Epithelial cell of prostate (primary cell): Measurements from ENCODE around the gene KATNIP.

Experiments used
- DNase-seq: peaks from one replicate; pipeline ENCODE4 v3.0.0-alpha.2; 2011; ENCODE audit warnings: low read depth, low spot score
- H3K27ac ChIP-seq: fragments of 450-650 bp; 2 replicates; pipeline ENCODE4 v1.5.1; 2017; ENCODE audit warnings: mild to moderate bottlenecking

Gene KATNIP

DNA sequence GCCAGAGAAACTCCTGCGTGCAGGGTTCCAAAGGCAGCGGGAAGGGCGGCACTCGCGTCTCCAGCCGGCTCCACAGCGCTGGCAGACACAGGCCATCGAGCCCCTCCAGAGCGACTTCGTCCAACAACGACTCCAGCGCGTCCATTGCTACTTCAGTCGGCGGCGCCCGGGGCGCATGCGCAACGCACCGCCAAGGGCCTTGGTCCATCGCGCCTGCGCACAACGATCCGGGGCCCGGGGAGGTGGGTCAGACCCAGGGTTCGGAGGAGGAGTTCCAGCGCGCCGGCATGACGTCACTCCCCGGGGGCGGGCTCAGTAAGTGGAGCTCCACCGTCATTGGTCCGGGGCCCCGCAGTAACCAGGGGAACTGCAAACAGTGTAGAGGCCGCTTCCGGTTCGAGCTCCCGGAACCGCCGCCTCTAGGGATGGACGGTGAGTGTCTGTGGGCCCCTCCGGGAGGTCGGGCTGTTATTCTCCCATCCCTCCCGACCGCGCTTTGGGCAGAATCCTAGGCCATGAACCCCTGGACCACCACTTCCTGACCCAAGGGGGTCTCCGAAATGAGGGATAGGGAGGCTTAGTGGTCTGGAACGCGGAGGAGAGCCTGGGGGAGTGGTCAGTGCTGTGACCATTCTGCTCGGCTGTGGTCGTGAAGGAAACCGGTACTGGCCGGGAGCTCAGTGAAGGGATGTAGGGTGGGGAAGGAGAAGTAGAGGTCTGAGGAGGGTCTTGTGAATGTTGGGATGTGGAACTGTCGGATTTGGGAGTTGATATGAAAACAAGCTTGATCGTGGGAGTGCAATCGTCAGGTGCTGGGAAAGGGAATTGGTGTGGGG, at the start of gene KATNIP, which contains the start of gene GTF3C1:
TSS of gene KATNIP (plus strand) at position 399 of the 836 bp plus-strand sequence. CDS start at position 426, 27 bp downstream.
TSS of gene GTF3C1 (minus strand) at position 168 of the 836 bp plus-strand sequence. CDS start at position 145, 23 bp downstream.
- peak within 1 kb of the TSS; percentile 40 for H3K27ac ChIP-seq
- peak; percentile 86 for DNase-seq

DNA sequence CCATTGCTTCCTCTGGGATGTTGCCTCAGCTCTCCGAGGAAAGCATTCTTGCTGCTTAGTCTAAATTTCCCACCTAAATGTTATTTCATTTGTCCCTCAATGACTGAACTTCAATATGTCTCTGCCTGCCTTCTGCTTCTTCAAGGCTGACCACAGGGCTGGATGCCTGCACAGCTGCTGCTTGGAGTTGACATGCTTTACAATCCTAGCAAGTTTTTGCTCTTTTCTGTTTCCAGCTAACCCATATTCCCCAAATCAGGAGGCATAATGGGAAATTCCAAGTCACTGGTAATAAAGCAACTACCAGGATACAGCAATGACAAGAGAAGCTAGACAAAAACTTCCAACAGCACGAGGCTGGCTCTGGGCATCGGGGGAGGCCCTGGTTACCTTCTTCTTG, 49.1 kb upstream of the KATNIP start:
- DNase-seq: no peak
- H3K27ac ChIP-seq: no peak overlapping the region

DNA sequence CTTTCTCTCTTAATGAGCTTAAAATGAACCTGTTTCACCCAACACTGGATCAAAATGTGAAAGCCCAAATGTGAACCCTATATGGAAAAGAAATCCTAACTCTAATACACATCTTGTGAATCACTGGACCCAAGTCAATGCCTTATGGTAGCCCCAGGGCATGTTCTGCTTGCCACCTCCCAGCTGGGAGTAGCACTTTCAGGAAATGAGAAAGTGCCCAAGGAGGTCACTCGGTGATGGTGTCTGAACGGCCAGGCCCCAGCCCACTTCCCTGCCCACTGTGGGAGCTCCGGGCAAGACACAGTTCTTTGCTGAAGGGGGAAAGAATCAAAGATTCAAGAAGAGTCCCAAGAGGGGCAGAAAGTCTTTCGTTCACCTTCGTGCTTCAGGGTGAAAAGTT, 46.3 kb upstream of the KATNIP start:
- DNase-seq: no peak
- H3K27ac ChIP-seq: no peak overlapping the region

DNA sequence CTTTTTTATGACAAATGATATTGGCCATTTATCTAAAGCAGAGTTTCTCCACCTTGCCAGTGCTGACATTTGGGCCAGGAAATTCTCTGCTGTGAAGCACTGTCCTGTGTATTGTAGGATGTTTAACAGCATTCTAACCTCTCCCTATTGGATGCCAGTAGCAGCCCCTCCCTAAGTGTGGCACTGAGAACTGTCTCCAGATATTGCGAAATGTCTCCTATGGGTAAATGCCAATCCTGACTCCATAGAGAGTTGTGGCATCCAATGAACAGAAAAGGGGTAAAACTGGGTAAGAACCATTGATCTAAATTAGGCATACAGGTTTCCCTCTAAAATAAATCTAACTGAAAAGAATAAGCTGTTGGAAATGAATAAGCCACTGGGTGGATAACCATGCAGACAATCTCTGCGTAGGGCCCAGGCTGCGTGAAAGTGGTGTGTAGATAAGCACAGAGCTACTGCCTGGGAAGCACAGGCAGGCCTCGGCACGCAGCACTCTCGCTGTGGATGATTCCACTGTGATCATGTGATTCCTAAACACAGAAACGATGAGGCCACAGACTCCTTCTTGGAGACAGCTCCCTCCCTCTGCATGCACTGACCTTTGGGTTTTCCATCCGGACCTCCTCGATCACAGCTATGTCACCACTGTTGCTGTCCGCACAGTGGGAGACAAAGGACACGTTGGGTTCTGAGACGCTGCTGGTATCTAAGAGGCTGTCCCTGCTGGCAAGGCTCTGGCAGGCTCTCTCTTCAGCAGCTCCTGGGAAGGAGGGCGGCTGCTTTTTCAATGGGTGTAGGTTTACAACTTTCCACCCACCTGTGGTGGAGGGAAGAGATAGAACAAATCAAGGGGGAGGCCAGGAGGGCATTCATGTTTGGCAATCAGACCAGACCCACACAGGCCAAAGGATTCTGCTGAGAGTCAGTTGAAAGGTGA, 44.4 kb upstream of the KATNIP start:
- peak; percentile 55 for DNase-seq
- H3K27ac ChIP-seq: peak overlapping the region; percentile 67

DNA sequence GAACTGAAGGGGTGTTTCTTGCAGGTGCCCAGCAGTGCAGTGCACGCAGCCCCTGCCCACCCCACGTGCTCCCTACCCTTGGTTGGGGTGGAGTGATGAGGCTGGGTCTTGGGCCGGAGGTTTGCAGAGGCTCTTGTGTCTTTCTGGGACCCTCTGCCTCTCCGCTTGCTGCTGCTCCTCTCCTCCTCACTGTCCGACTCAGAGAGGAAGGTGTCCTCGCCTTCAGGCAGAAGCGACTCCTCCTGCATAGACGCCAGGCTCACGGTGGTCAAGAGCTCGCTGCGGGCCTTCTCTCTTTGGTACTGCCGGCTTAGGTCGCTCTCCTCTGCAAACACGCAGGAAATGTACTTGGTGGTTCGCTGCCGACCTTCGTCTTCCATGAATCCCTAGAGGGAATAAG, 43.2 kb upstream of the KATNIP start:
- H3K27ac ChIP-seq: no peak overlapping the region
- DNase-seq: no peak

DNA sequence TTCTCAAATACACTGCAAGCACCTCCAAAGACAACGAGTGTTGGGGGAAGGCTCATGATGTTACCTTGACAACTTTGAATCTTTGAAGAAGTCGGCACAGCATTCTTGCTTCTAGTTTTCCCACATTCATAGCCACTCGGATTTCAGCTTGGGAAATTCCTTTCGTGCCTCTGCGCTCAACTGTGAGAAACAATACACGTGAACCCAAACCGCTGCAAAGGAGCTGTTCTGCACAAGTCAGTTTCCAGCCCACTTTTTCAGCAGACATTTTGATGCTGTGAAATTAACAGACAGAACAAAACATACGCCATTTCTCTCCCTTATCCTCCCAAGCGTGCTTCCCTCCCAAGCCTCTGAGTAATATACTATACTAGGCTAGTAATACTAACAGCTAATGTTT, 41.5 kb upstream of the KATNIP start:
- H3K27ac ChIP-seq: no peak overlapping the region
- DNase-seq: no peak

DNA sequence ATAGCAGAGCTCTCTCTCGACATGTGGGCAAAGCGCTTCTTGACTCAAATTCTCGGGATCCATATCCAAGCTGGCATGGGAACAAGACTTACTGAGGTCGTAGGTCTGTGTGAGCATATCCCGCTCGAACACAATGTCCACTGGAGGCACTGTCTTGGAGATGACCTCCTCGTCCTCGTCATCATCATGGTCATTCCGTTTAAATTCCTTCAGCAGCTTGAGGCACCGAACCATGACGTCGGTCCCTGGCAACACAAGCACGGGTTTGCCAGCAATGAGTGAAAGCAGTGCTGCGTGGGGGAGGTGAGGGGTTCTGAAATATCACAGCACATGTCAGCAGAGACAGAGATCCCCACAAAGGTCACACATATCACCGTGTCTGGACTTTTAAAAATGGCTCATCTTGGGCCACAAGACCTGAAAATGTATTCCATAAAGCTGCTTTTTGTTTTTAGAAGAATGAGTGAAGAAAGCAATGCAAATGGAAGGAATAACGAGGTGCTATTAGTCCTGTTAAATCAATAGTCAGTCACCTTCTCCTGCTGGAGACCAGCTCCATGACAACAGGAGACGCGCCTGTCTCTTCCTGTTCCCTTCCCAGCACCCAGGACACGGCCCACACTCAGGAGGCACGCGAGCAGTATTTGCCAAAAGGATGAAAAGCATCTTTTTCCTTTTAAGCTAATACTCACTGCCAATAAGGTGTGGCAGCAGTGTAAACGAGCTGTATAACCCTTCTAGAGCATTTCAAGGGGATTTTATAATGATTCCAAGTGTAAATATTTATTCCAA, 38.1 kb upstream of the KATNIP start:
- H3K27ac ChIP-seq: no peak overlapping the region
- DNase-seq: no peak

DNA sequence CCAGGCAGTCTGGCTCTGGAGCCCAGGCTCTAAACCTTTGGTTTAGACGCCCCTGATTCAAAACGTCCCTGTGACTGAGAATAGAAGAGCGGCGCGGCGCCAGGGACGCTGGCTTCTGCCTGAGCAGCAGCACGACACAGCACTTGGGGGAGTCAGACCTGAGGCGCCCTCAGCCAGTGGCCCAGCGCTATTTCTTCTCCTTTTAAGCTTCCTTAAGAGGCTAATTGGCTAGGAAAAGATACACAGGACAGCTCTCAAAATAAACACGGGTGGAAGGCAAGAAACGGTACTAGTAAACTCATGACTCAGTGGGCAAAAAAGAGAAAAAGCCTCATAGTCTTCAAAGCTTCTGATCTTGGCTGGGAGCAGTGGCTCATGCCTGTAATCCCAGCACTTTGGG, 35.1 kb upstream of the KATNIP start:
- no peak overlapping the region for H3K27ac ChIP-seq
- DNase-seq: no peak

DNA sequence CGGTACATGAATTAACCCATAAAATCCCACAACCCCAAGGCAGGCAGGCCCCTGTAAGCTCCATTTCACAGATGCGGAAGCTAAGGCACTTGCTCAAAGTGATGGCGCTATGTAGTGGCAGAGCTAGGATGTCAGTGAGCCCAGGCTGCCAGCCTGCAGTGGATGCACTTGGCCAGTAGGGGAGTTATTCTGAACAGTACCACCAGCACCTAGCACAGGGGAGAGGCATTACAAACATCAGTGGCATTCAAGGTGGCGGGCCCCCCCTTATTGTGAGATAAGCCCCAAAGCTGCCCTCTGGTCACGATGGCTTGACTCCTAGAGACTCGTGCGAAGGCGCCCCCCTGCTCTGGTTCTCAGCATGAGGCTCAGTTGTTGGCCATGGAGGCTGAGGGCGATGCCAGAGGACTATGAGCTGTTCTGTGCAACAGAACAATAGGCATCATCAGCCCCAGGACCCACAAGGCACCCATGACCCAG, 34.0 kb upstream of the KATNIP start:
- no peak for DNase-seq
- H3K27ac ChIP-seq: no peak overlapping the region

DNA sequence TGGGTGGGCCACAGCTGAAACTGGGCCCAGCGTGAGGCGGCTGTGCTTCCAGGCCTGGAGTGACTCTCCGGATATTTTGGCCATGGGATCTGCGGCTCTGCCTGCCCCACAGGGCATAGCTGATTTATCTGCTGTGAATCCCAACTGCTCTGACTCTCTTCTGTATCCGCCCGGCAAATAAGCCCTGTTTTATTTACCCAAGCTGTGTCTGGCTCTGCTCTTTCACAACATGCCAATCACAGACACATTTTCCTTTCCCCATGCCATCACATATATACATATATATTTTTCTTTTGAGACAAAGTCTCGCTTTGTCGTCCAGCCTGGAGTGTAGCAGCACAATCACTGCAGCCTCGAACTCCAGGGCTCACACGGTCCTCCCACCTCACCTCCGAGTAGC, 33.6 kb upstream of the KATNIP start:
- no peak overlapping the region for H3K27ac ChIP-seq
- DNase-seq: no peak

DNA sequence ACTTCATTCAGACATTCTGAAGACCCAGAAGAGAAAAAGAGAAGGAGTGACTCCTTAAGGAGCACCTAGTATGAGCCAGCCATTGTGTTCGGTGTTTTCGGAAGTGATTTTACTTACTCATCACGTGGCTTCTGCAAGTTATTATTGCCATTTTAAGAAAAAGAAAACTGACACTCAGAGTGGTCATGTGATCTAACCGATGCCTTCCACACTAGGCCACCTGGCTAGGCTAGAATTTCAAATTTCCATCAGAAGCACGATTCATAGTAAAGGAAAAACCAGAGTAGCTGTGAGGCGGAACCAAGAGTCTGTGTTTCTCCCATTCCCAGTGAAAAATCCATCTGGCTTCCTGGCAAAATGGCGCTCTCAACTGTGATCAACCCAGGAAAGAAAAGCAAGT, 32.3 kb upstream of the KATNIP start:
- DNase-seq: no peak
- H3K27ac ChIP-seq: no peak overlapping the region

DNA sequence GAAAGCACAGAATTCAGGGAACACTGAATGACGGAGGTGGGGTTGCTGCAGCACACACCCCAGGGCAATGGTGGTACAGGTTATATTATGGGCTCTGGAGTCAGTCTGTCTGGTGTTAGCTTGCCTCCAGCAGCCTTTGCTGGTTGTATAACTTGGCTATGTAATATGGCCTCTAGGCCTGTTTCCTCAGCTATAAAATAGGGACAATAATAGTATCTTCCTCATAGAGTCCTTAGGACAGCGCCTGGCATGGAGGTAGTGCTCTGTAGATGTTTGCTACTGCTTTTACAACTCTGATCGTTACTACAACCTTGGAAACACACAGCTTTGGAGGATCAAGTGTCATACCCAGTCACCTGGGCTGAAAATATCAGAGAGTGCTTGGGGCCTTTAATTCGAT, 31.7 kb upstream of the KATNIP start:
- DNase-seq: no peak
- no peak overlapping the region for H3K27ac ChIP-seq

DNA sequence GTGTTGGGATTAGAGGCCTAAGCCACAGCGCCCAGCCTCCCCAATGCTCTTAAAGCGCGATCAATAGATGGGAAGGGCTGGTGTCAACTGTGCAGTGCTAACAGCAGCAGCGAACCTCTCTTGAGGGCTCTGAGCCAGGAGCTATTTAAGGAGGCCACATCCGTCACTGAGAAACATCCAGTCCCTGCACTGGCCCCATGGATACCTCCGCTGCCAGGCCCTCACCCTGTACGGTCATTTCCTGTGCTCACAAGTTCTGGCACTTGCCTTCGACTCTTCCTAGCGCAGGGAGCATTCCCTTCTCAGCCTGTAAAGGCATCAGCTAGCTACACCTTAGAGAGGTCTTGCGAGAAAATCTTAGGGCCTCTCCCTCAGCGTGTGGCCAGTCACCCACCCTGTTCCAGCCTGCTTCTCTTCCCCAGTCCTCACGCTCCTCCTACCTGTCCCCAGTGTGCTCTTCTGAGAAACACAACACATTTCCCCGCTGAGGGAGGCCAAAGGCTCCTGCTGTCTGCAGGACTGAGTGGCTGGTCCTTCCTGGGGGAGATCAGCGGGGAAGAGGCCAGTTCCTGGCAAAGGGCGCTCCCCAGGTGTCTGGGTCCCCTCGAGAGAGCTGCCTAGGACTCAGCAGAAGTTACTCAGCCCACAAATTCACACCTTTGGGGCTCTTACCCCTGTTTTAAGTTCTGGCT, 28.8 kb upstream of the KATNIP start:
- DNase-seq: no peak
- peak overlapping the region; percentile 11 for H3K27ac ChIP-seq

DNA sequence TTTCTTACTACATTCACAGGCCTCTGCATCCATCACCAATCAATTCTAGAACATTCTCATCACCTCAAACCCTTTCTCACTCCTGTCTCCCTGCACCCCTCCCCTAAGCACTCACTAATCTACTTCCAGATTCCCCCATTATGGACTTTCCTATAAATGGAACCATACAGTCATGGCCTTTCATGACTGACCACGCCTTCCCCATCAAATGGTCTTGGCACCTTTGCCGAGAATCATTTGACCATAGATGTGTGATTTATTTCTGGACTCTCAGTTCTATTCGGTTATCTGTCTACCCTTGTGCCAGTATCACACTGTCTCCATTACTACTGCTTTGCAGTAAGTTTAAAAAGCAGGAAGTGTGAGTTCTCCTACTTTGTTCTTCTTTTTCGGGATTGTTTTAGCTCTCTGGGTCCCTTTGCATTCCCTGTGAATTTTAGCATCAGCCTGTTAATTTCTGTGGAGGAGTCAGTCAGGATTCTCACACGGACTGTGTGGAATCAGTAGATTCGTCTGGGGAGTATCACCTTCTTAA, 27.7 kb upstream of the KATNIP start:
- DNase-seq: no peak

DNA sequence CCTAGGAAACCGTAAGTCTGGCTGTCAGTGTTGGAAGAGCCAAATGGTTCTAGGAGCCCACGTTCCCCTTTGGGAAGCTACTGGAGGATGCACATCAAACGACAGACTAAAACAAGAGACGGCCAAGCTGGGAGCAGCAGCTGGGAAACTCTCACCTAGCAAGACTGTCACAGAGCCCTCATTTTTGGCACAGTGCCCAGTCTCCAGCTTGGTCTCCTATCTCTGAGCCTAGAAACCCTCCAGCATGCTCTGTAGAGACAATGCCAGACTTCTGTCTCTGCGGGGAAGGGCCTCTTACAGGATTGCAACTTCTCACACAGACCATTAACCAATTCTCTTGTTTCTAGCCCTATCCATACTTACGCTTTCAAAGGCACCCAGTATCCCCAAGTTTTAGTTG, 23.8 kb upstream of the KATNIP start:
- DNase-seq: no peak
- no peak overlapping the region for H3K27ac ChIP-seq

More for the DNA sequence above, 27.7 kb upstream of the KATNIP start:
- no peak overlapping the region for H3K27ac ChIP-seq

DNA sequence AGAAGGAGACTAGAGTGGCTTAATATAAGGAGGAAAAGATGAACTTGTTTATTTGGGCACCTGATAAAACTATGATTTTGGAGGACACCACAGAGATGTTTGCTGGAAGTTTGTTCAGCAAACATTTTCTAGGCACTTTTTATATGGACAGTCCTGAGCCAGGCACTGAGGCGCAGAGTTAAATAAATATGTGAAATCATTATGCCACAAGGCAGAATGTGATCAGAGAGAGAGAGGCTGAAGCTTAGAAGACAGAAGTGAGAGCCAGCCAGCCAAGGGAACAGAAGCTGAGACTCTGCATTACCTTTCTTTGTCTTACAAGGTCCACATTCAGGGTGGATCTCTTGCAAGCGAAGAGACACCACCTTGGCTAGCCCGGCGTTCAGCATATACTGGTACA, 21.6 kb upstream of the KATNIP start:
- no peak for DNase-seq
- no peak overlapping the region for H3K27ac ChIP-seq

DNA sequence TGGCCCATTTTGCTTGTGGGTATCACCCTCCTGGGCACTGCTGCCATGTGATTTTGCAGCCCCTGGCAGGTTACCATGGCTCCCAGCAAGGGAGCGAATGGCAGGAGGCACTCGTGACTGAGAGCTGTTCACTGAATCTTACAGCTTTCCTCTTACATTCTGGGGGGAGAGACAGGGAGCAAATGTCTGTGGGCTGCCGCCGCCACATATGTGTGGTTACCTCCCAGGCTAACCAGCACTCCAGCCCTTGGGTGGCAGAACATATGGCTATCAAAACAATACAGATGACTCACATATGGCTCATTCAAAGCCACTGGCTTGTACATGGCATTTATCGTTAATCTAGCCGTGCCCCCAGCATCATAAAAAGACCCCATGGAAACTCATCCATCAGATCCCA, 20.0 kb upstream of the KATNIP start:
- no peak overlapping the region for H3K27ac ChIP-seq
- DNase-seq: no peak

DNA sequence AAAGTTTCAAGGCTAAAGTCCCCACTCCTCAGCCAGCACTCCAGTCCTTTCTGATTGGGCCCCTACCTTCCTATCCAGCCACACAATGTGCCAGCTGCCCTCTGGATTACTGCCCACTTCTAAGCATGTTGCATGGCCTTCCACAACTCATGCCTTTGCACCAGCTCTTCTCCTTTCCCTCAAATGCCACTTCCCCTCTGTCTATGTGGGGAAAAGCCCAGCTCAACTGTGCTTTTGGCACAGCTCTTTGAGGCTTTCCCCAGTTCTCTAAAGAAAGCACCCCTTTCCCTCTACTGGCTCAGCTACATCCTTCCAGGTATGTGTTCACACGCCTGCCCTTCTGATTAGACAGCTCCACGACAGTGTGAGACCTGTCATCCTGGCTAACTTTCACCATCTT, 18.8 kb upstream of the KATNIP start:
- DNase-seq: no peak

More for the DNA sequence above, 18.8 kb upstream of the KATNIP start:
- no peak overlapping the region for H3K27ac ChIP-seq
